Measurements from ENCODE around the gene TSC22D3.

DNA sequence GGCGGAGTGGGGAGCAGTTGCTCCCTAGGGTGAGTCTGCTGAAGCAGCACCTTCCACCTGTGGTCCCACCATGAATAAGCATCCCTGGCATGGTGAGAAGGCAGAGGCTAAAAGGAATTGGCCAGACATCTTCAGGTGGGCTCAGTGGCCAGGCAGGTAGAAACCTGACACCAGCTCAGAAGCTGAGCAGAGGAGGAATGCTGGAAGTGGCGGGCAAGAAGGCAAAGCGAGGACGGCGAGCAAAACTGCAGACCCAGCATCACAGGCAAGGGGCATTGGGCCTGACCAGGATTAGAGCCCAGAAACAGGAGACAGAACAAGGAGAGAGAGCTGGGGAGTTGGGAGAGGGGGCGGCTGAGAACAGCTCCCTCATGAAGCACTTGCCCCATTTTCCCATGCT, 25.3 kb downstream of the TSC22D3 start:
- TF ChIP-seq CSDC2 (CRISPR knock-in tag; IDR thresholded peaks at IDR 0.05) = no peak
- no peak for TF ChIP-seq ZFP30 (CRISPR knock-in tag; IDR thresholded peaks at IDR 0.05)
- TF ChIP-seq, protein P1, sequence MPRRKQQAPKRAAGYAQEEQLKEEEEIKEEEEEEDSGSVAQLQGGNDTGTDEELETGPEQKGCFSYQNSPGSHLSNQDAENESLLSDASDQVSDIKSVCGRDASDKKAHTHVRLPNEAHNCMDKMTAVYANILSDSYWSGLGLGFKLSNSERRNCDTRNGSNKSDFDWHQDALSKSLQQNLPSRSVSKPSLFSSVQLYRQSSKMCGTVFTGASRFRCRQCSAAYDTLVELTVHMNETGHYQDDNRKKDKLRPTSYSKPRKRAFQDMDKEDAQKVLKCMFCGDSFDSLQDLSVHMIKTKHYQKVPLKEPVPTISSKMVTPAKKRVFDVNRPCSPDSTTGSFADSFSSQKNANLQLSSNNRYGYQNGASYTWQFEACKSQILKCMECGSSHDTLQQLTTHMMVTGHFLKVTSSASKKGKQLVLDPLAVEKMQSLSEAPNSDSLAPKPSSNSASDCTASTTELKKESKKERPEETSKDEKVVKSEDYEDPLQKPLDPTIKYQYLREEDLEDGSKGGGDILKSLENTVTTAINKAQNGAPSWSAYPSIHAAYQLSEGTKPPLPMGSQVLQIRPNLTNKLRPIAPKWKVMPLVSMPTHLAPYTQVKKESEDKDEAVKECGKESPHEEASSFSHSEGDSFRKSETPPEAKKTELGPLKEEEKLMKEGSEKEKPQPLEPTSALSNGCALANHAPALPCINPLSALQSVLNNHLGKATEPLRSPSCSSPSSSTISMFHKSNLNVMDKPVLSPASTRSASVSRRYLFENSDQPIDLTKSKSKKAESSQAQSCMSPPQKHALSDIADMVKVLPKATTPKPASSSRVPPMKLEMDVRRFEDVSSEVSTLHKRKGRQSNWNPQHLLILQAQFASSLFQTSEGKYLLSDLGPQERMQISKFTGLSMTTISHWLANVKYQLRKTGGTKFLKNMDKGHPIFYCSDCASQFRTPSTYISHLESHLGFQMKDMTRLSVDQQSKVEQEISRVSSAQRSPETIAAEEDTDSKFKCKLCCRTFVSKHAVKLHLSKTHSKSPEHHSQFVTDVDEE (CRISPR knock-in tag; IDR thresholded peaks at IDR 0.05) = no peak
- TF ChIP-seq, protein P2, sequence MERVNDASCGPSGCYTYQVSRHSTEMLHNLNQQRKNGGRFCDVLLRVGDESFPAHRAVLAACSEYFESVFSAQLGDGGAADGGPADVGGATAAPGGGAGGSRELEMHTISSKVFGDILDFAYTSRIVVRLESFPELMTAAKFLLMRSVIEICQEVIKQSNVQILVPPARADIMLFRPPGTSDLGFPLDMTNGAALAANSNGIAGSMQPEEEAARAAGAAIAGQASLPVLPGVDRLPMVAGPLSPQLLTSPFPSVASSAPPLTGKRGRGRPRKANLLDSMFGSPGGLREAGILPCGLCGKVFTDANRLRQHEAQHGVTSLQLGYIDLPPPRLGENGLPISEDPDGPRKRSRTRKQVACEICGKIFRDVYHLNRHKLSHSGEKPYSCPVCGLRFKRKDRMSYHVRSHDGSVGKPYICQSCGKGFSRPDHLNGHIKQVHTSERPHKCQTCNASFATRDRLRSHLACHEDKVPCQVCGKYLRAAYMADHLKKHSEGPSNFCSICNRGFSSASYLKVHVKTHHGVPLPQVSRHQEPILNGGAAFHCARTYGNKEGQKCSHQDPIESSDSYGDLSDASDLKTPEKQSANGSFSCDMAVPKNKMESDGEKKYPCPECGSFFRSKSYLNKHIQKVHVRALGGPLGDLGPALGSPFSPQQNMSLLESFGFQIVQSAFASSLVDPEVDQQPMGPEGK (CRISPR knock-in tag; IDR thresholded peaks at IDR 0.05; ENCODE audit: borderline replicate concordance) = no peak
- TF ChIP-seq RARB (CRISPR knock-in tag; IDR thresholded peaks at IDR 0.05) = no peak
- no peak for TF ChIP-seq ZFP3 (CRISPR knock-in tag; IDR thresholded peaks at IDR 0.05)
- TF ChIP-seq SNAI2 (CRISPR knock-in tag; IDR thresholded peaks at IDR 0.05) = no peak
- TF ChIP-seq PPARA (CRISPR knock-in tag; IDR thresholded peaks at IDR 0.05; ENCODE audit: borderline replicate concordance) = no peak
- TF ChIP-seq BACH2 (CRISPR knock-in tag; IDR thresholded peaks at IDR 0.05; ENCODE audit: borderline replicate concordance) = no peak
- TF ChIP-seq TOX (CRISPR knock-in tag; IDR thresholded peaks at IDR 0.05; ENCODE audit: borderline replicate concordance) = no peak
- TF ChIP-seq, protein P3, sequence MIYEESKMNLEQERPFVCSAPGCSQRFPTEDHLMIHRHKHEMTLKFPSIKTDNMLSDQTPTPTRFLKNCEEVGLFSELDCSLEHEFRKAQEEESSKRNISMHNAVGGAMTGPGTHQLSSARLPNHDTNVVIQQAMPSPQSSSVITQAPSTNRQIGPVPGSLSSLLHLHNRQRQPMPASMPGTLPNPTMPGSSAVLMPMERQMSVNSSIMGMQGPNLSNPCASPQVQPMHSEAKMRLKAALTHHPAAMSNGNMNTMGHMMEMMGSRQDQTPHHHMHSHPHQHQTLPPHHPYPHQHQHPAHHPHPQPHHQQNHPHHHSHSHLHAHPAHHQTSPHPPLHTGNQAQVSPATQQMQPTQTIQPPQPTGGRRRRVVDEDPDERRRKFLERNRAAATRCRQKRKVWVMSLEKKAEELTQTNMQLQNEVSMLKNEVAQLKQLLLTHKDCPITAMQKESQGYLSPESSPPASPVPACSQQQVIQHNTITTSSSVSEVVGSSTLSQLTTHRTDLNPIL (CRISPR knock-in tag; IDR thresholded peaks at IDR 0.05; ENCODE audit: low read depth) = no peak
- TF ChIP-seq OSR1 (CRISPR knock-in tag; IDR thresholded peaks at IDR 0.05) = no peak
- TF ChIP-seq ZNF8 (CRISPR knock-in tag; IDR thresholded peaks at IDR 0.05) = no peak
- TF ChIP-seq ESRRG (CRISPR knock-in tag; IDR thresholded peaks at IDR 0.05) = no peak
